ENCODE measurements around the gene SWT1.

DNA sequence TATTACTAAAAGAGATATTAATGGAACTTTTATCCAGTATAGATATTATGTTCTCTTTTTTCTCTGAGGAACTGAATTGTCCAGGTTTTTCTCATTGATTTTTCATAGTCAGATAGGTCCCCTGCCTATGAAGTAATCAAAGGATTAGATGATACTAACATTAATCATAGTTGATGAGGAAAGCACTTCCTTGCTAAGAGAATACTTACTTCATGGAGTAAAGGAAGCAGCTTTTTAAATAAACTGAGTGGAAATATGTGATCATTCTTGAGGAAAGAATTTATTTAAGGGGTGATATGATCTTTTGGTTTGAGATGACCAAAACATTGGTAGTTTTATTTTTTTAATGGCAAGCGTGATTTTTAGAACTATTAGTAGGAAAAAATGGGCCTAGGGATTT lies 58.9 kb downstream of the SWT1 start:
- no peak for TF ChIP-seq POLR2AphosphoS5 (IDR thresholded peaks at IDR 0.05)
- TF ChIP-seq, protein P1, sequence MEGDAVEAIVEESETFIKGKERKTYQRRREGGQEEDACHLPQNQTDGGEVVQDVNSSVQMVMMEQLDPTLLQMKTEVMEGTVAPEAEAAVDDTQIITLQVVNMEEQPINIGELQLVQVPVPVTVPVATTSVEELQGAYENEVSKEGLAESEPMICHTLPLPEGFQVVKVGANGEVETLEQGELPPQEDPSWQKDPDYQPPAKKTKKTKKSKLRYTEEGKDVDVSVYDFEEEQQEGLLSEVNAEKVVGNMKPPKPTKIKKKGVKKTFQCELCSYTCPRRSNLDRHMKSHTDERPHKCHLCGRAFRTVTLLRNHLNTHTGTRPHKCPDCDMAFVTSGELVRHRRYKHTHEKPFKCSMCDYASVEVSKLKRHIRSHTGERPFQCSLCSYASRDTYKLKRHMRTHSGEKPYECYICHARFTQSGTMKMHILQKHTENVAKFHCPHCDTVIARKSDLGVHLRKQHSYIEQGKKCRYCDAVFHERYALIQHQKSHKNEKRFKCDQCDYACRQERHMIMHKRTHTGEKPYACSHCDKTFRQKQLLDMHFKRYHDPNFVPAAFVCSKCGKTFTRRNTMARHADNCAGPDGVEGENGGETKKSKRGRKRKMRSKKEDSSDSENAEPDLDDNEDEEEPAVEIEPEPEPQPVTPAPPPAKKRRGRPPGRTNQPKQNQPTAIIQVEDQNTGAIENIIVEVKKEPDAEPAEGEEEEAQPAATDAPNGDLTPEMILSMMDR (IDR thresholded peaks at IDR 0.05): no peak

All from prostate gland (tissue), 2 donors.